Measurements from ENCODE around the gene BTBD19. TPM values are rescaled to one million over a fixed set of nuclear protein-coding genes. Genes with fewer than 3 reads are reported as not detected.

BTBD19 gene
- total and polyA plus RNA-seq, 2 experiments from 2014 or later, result 0.98 to 1.3 TPM

DNA sequence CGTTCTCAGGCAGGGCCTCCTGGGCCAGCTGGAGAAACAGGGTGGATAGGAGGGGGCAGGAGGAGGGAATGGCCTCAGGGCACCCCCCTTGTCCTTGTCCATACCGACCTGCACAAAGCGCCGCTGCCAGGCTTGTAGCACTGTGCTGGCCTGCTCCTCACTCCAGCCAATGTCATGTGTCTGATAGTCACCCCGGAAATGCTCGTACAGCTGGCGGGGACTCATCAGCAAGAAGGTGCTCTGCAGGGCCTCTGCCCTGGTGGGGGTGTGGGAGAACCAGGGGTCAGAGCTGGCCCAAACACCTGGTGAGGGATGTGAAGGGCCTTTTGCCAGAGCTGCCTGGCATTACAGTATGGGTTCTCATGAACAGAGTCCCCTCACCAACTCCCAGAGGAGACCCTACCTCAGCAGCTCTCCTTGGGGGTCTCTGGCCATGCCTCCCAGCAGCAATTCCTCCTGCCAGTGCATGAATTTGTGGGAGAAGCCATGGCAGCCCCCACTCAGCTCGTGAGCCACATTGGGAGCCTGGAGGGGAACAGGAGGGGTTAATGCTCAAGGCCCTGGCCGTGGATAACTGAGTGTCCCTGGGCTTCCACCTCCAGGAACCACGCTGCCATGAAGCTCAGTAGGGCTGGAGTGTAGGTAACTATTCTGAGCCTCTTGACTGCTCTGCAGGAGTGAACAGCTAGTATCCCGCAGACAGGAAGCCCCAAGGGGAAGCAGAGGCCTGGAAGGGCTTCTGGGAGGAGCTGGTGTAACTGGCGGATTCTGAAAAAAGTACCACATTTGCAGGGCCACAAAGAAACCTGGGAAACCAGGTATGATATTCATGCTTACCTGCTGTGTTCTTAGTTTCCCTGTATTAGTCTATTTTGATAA lies 21.4 kb downstream of the BTBD19 start:
- TF ChIP-seq, protein P1, sequence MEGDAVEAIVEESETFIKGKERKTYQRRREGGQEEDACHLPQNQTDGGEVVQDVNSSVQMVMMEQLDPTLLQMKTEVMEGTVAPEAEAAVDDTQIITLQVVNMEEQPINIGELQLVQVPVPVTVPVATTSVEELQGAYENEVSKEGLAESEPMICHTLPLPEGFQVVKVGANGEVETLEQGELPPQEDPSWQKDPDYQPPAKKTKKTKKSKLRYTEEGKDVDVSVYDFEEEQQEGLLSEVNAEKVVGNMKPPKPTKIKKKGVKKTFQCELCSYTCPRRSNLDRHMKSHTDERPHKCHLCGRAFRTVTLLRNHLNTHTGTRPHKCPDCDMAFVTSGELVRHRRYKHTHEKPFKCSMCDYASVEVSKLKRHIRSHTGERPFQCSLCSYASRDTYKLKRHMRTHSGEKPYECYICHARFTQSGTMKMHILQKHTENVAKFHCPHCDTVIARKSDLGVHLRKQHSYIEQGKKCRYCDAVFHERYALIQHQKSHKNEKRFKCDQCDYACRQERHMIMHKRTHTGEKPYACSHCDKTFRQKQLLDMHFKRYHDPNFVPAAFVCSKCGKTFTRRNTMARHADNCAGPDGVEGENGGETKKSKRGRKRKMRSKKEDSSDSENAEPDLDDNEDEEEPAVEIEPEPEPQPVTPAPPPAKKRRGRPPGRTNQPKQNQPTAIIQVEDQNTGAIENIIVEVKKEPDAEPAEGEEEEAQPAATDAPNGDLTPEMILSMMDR (IDR thresholded peaks at IDR 0.05; ENCODE audit: low read depth, low read length), result no peak
- no peaks in the 10 kb centered on the region for H3K9me3 ChIP-seq (ENCODE audit: low read depth)
- no peak overlapping the region for H3K4me3 ChIP-seq
- H3K4me1 ChIP-seq (ENCODE audit: low read depth), result peaks cover 7% of the 10 kb centered on the region
- no peaks in the 10 kb centered on the region for H3K36me3 ChIP-seq
- no peaks in the 10 kb centered on the region for H3K27me3 ChIP-seq
- no peak overlapping the region for H3K27ac ChIP-seq
- no peak for DNase-seq (ENCODE audit: low read depth in 1 of 2, low spot score in 1 of 2)

- no peak overlapping the region for H3K4me3 ChIP-seq
- DNase-seq (ENCODE audit: low read depth in 1 of 2, low spot score in 1 of 2), result no peak
- TF ChIP-seq, protein P1 (IDR thresholded peaks at IDR 0.05; ENCODE audit: low read depth, low read length), result no peak
- H3K4me1 ChIP-seq (ENCODE audit: low read depth), result peaks cover 7% of the 10 kb centered on the region
- H3K27ac ChIP-seq, result no peak overlapping the region
- no peaks in the 10 kb centered on the region for H3K27me3 ChIP-seq
- H3K36me3 ChIP-seq, result no peaks in the 10 kb centered on the region
- no peaks in the 10 kb centered on the region for H3K9me3 ChIP-seq (ENCODE audit: low read depth)
These were observed 22.6 kb downstream of the BTBD19 start for GRCh38 chr1:44830900-44831304.

DNA sequence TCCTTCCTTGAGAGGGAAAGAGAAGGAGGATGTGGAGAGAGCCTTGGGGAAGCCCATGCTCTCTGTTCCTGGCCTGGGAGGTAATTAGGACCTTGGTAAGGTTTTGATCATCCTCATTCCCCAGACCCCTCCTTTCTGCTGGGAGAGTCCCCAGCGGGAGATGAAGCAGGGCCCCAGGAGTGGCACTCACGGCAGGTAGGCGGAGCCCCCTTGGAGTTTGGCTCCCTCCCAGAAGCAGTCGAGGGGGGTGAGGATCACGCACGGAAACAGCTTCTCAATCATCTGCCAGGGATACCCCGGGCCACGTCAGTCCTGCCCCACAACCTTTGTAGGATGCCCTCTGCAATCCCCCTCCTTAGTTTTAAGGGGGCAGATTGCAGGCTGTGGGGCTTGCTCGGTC lies 23.2 kb downstream of the BTBD19 start:
- H3K4me1 ChIP-seq (ENCODE audit: low read depth), result peaks cover 7% of the 10 kb centered on the region
- H3K27me3 ChIP-seq, result no peaks in the 10 kb centered on the region
- H3K36me3 ChIP-seq, result no peaks in the 10 kb centered on the region
- no peak for DNase-seq (ENCODE audit: low read depth in 1 of 2, low spot score in 1 of 2)
- H3K27ac ChIP-seq, result no peak overlapping the region
- no peak overlapping the region for H3K4me3 ChIP-seq
- H3K9me3 ChIP-seq (ENCODE audit: low read depth), result no peaks in the 10 kb centered on the region
- TF ChIP-seq, protein P1 (IDR thresholded peaks at IDR 0.05; ENCODE audit: low read depth, low read length), result no peak

GRCh38 chr1:44832056-44832705 lies 23.9 kb downstream of the BTBD19 start:
- H3K4me1 ChIP-seq (ENCODE audit: low read depth), result peaks cover 7% of the 10 kb centered on the region
- no peak overlapping the region for H3K4me3 ChIP-seq
- H3K27ac ChIP-seq, result no peak overlapping the region
- TF ChIP-seq, protein P1 (IDR thresholded peaks at IDR 0.05; ENCODE audit: low read depth, low read length), result no peak
- no peaks in the 10 kb centered on the region for H3K36me3 ChIP-seq
- no peaks in the 10 kb centered on the region for H3K9me3 ChIP-seq (ENCODE audit: low read depth)
- DNase-seq (ENCODE audit: low read depth in 1 of 2, low spot score in 1 of 2), result no peak
- no peaks in the 10 kb centered on the region for H3K27me3 ChIP-seq

GRCh38 chr1:44834328-44834727 lies 26.0 kb downstream of the BTBD19 start:
- peaks cover 7% of the 10 kb centered on the region for H3K4me1 ChIP-seq (ENCODE audit: low read depth)
- H3K4me3 ChIP-seq, result no peak overlapping the region
- DNase-seq (ENCODE audit: low read depth in 1 of 2, low spot score in 1 of 2), result no peak
- H3K36me3 ChIP-seq, result no peaks in the 10 kb centered on the region
- H3K9me3 ChIP-seq (ENCODE audit: low read depth), result no peaks in the 10 kb centered on the region
- H3K27ac ChIP-seq, result no peak overlapping the region
- no peaks in the 10 kb centered on the region for H3K27me3 ChIP-seq
- TF ChIP-seq, protein P1 (IDR thresholded peaks at IDR 0.05; ENCODE audit: low read depth, low read length), result no peak
